ENCODE measurements around the gene SLC34A1. TPM values are rescaled to one million over a fixed set of nuclear protein-coding genes. Genes with fewer than 3 reads are reported as not detected.

Gene SLC34A1
- total and polyA plus RNA-seq, 9 donors, result not detected

DNA sequence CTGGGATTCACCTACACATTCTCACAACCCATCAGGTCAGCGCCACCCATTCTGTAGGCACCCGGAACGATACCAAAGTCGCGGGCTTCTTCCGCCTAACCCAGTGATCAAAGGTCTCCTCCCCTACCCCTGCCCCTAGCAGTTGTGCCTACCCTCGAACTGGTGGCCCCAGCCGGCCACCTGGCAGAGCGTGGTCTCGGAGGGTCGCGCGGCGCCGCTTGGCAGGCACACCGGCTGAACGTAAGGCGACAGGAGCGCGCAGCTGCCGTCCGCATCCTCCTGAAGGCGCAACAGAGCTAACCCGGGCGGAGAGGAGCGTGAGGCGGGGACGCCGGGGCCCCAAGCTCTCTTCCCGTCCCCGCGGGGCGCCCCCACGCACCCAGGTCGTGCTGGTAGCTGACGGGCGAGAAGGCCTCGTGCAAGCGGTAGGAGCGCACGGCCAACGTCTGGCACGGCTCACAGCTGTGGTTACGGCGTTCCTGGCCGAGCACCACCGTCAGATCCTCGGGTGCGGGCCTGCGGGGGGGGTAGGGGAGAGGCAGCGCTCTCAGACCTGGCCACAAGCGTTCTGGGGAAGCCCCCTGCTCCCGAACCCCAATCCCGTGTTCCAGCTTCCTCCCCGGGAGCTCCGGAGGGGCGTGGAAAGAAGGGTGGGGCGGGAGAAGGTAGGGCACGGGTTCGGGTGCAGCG lies 19.0 kb downstream of the SLC34A1 start:
- Histone ChIP-seq H3K9me3 (no peaks in the 10 kb centered on the region), H3K27ac (no peak overlapping the region), H3K4me1 (ENCODE audit: insufficient read depth) (peaks cover 9% of the 10 kb centered on the region), H3K36me3 (no peaks in the 10 kb centered on the region), H3K27me3 (peaks cover 9% of the 10 kb centered on the region), H3K4me3 (peak overlapping the region; percentile 33)
- TF ChIP-seq EP300 (IDR thresholded peaks at IDR 0.05) (no peak), POLR2A (IDR thresholded peaks at IDR 0.05) (no peak)
- TF ChIP-seq, protein P1, sequence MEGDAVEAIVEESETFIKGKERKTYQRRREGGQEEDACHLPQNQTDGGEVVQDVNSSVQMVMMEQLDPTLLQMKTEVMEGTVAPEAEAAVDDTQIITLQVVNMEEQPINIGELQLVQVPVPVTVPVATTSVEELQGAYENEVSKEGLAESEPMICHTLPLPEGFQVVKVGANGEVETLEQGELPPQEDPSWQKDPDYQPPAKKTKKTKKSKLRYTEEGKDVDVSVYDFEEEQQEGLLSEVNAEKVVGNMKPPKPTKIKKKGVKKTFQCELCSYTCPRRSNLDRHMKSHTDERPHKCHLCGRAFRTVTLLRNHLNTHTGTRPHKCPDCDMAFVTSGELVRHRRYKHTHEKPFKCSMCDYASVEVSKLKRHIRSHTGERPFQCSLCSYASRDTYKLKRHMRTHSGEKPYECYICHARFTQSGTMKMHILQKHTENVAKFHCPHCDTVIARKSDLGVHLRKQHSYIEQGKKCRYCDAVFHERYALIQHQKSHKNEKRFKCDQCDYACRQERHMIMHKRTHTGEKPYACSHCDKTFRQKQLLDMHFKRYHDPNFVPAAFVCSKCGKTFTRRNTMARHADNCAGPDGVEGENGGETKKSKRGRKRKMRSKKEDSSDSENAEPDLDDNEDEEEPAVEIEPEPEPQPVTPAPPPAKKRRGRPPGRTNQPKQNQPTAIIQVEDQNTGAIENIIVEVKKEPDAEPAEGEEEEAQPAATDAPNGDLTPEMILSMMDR (IDR thresholded peaks at IDR 0.05), result no peak
- intact Hi-C loops (cut with DNase I), result loop anchor here in 2 of 4 donors (5.0 kb wide), 2 partner anchors 54 to 94 kb away; partner anchors contain the start of gene PDLIM7 (in 1 of the 2)
- 1 to 3% (median 2%) methylated on average over 42 to 61 of the region's 61 CpGs for WGBS, 3 donors
- peak in 1 of 5 donors; percentile 45 for DNase-seq

DNA sequence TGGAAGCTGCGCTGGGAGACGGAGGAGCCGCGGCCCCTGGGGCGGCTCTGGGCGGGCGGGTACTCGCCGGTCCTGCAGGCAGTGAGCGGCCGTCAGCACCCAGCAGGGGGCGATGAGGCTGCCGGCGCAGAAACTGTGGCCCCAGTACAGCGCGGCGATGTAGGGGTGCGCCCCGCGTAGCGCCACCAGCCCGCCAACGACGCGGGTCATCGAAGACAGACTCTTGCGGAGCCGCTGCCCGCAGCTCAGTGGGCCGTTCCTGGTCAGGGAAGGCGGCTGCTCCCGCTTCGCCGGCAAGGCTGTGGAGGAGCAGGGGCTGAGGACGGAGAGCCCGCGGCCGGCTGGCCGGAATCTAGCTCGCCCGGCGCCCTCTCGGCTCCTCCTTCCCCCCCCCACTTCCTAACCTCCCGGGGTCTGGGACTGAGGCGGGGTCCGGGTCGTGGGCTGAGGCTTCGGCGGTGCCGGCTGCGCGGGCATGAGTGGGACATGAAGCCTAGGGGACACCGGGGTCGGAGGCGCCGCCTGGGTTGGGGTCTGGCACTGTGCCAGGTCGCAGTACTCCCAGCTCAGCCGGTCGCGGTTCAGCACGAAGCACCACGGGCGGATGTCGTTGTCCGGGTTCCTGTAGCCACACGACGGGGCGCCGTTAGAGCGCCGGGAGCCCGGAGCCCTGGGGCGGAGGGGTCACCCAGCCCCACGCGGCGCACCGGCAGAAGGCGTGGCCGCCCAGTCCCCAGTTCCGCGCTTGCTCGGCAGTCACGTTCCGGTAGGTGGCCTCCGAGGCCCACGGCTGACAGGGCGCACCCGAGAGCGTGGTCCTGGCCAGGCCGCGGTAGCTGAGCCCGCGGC lies 19.8 kb downstream of the SLC34A1 start:
- WGBS, 3 donors, result 0 to 1% (median 1%) methylated on average over 72 to 93 of the region's 93 CpGs
- intact Hi-C loops (cut with DNase I), result loop anchor here in 3 of 4 donors (2.0 to 5.0 kb wide), 5 partner anchors 45 to 95 kb away; partner anchors contain the start of gene PDLIM7 (in 1 of the 3)
- no peak for TF ChIP-seq EP300 (IDR thresholded peaks at IDR 0.05)
- TF ChIP-seq, protein P1 (IDR thresholded peaks at IDR 0.05), result peak; percentile 62 to 83 (median 81)
- peak; percentile 79 to 88 (median 84) for DNase-seq
- Histone ChIP-seq H3K27ac (no peak overlapping the region), H3K4me1 (ENCODE audit: insufficient read depth) (peaks cover 9% of the 10 kb centered on the region), H3K27me3 (peaks cover 5% of the 10 kb centered on the region), H3K4me3 (peak overlapping the region; percentile 33), H3K36me3 (no peaks in the 10 kb centered on the region), H3K9me3 (no peaks in the 10 kb centered on the region)

DNA sequence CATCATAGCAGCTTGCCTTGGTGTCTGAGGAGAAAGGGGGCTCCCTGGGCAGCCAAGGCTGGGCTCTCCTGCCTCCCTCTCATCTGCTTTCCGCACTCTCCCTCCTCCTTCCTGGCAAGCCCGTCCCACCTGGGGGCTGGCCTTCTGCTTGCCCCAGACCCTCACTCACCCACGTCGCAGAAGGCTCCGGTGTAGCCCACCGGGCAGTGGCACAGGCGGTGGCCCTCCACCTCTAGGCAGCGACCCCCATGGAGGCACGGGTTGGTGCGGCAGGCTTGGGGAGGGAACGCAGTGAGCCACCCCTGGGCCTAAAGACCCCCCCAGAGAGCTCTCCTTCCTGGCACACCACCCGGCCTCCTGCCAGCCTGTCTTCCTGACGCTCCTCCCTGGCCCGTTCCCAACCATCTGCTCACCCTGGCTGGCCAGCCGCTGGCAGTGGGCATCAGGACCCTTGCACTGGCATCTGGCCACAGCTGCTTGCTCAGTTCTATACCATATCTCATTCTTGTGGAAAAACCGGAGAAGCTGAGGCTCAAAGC lies 20.5 kb downstream of the SLC34A1 start:
- Histone ChIP-seq H3K27me3 (peaks cover 5% of the 10 kb centered on the region), H3K36me3 (no peaks in the 10 kb centered on the region), H3K27ac (no peak overlapping the region), H3K4me1 (ENCODE audit: insufficient read depth) (peaks cover 9% of the 10 kb centered on the region), H3K4me3 (no peak overlapping the region), H3K9me3 (no peaks in the 10 kb centered on the region)
- DNase-seq, result peak in 2 of 5 donors; percentile 45 to 48
- 34 to 41% (median 36%) methylated on average over 13 to 16 of the region's 16 CpGs for WGBS, 3 donors
- intact Hi-C loops (cut with DNase I), result loop anchor here in 3 of 4 donors (2.0 to 5.0 kb wide), 6 partner anchors 43 to 94 kb away; partner anchors contain the start of genes PDLIM7 (in 1 of the 3) and PRR7 (in 1 of the 3)
- TF ChIP-seq POLR2A (IDR thresholded peaks at IDR 0.05) (no peak), EP300 (IDR thresholded peaks at IDR 0.05) (no peak)
- TF ChIP-seq, protein P1 (IDR thresholded peaks at IDR 0.05), result no peak

DNA sequence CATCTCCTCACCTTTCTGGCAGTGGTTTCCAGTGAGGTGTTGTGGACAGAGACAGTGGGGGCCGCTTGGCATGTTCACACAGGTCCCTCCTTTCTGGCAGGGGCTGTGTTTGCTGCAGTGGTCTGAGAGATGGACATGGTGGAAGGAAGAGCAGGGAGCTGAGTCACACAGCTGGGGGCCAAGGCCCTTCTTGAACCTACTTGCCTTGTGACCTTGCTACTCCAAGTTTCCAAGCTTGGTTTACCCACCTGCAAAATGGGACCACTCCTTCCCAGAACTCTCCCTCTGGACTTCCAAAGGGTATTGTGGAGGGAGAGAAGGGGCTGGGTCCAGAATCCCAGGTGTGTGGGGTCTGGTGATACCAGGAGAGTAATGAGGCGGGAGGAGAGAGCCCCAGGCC lies 21.1 kb downstream of the SLC34A1 start:
- 89 to 94% (median 92%) methylated on average over 2 of the region's 2 CpGs for WGBS, 3 donors
- TF ChIP-seq, protein P1 (IDR thresholded peaks at IDR 0.05), result no peak
- TF ChIP-seq EP300 (IDR thresholded peaks at IDR 0.05) (no peak), POLR2A (IDR thresholded peaks at IDR 0.05) (no peak)
- no peak for DNase-seq
- Histone ChIP-seq H3K27ac (no peak overlapping the region), H3K27me3 (peaks cover 5% of the 10 kb centered on the region), H3K36me3 (no peaks in the 10 kb centered on the region), H3K4me3 (no peak overlapping the region), H3K4me1 (ENCODE audit: insufficient read depth) (peaks cover 6% of the 10 kb centered on the region), H3K9me3 (no peaks in the 10 kb centered on the region)
- intact Hi-C loops (cut with DNase I), result loop anchor here in 3 of 4 donors (2.0 to 5.0 kb wide), 4 partner anchors 42 to 93 kb away; partner anchors contain the start of gene PRR7 (in 1 of the 3)
